Measurements from ENCODE around the gene KCNF1.

Gene KCNF1

GRCh38 chr2:10911291-10912075 lies at the start of gene KCNF1:
TSS of gene KCNF1 (plus strand) at chr2:10911934. CDS start at chr2:10912427, 493 bp downstream.
- no peak for DNase-seq

GRCh38 chr2:10862330-10862729 lies 49.4 kb upstream of the KCNF1 start:
- DNase-seq = no peak

- DNase-seq = no peak
Observed at GRCh38 chr2:10863047-10863446, 48.7 kb upstream of the KCNF1 start.

- no peak for DNase-seq
Observed at GRCh38 chr2:10863837-10864236, 47.9 kb upstream of the KCNF1 start.

GRCh38 chr2:10864251-10864650 lies 47.5 kb upstream of the KCNF1 start:
- no peak for DNase-seq

GRCh38 chr2:10864861-10865636 lies 46.7 kb upstream of the KCNF1 start:
- no peak for DNase-seq

- no peak for DNase-seq
Observed at GRCh38 chr2:10865841-10866240, 45.9 kb upstream of the KCNF1 start.

GRCh38 chr2:10867692-10868420 lies 43.9 kb upstream of the KCNF1 start:
- no peak for DNase-seq

GRCh38 chr2:10868465-10869314 lies 43.0 kb upstream of the KCNF1 start:
- DNase-seq = no peak

- DNase-seq = no peak
Observed at GRCh38 chr2:10871978-10872377, 39.8 kb upstream of the KCNF1 start.

GRCh38 chr2:10873171-10873570 lies 38.6 kb upstream of the KCNF1 start:
- DNase-seq = no peak

- no peak for DNase-seq
Observed at GRCh38 chr2:10873790-10874437, 37.8 kb upstream of the KCNF1 start.

GRCh38 chr2:10875126-10875525 lies 36.6 kb upstream of the KCNF1 start:
- DNase-seq = no peak

- DNase-seq = no peak
Observed at GRCh38 chr2:10876394-10876793, 35.3 kb upstream of the KCNF1 start.

- DNase-seq = no peak
Observed at GRCh38 chr2:10876963-10877362, 34.8 kb upstream of the KCNF1 start.

- no peak for DNase-seq
Observed at GRCh38 chr2:10877651-10878111, 34.1 kb upstream of the KCNF1 start.

- DNase-seq = no peak
Observed at GRCh38 chr2:10878268-10878915, 33.3 kb upstream of the KCNF1 start.

- DNase-seq = no peak
Observed at GRCh38 chr2:10879159-10879558, 32.6 kb upstream of the KCNF1 start.

GRCh38 chr2:10879624-10880585 lies 31.8 kb upstream of the KCNF1 start:
- DNase-seq = no peak

Data from activated T-cell treated with anti-CD3 and anti-CD28 coated beads, Interleukin-2, amount 50 U/mL, for 1 hour (primary cell).